ENCODE measurements around the gene IL4I1. TPM values are rescaled to one million over a fixed set of nuclear protein-coding genes. Genes with fewer than 3 reads are reported as not detected.

IL4I1 gene
- polyA plus RNA-seq, 3 donors = 5.6 to 7.6 (median 7.0) TPM

GRCh38 chr19:49927526-49928264 lies 31.0 kb upstream of the IL4I1 start:
- Histone ChIP-seq H3K9me3 (replicated peaks in 1 of 2; ENCODE audit: control insufficient read depth in 1 of 2, insufficient read depth in 1 of 2, low read length in 2 of 2) (no peaks in the 10 kb centered on the region), H2AFZ (ENCODE audit: insufficient read depth, low read depth, low read length, poor library complexity, severe bottlenecking) (no peak overlapping the region), H3K27me3 (ENCODE audit: control insufficient read depth in 2 of 2, insufficient read depth in 2 of 2, low read length in 2 of 2) (no peaks in the 10 kb centered on the region), H4K20me1 (ENCODE audit: insufficient read depth, low read length) (peaks cover 79% of the 10 kb centered on the region), H3K4me3 (replicated peaks in 1 of 3; ENCODE audit: low read depth in 2 of 3, low read length in 3 of 3) (peak overlapping the region in 1 of 3 experiments; percentile 91), H3K4me1 (ENCODE audit: control insufficient read depth in 1 of 2, insufficient read depth in 2 of 2, low read length in 2 of 2) (peaks cover 48 to 70% of the 10 kb centered on the region in 2 donors), H3K4me2 (replicated peaks; ENCODE audit: extremely low read depth, low read length, poor library complexity, severe bottlenecking) (peak overlapping the region; percentile 89), H3K27ac (ENCODE audit: low read depth in 1 of 2, low read length in 2 of 2) (peak overlapping the region; percentile 88 to 95), H3K79me2 (ENCODE audit: insufficient read depth, low read length) (peaks cover 54% of the 10 kb centered on the region), H3K36me3 (replicated peaks in 1 of 2; ENCODE audit: control insufficient read depth in 1 of 2, insufficient read depth in 2 of 2, low read length in 2 of 2) (peaks cover 36 to 61% of the 10 kb centered on the region in 2 donors), H3K9ac (ENCODE audit: insufficient read depth, low read length, poor library complexity, severe bottlenecking) (no peak overlapping the region)
- H3K4me3 Mint-ChIP-seq = peak overlapping the region; percentile 90 to 97
- intact Hi-C loops (cut with micrococcal nuclease) = loop anchor here (1.0 to 5.0 kb wide), 3 partner anchors 30 to 51 kb away; partner anchors contain the start of genes AKT1S1 (in 1 of the 2) and TBC1D17 (in 1 of the 2)
- TF ChIP-seq CTCF (IDR thresholded peaks at IDR 0.05) = no peak
- H3K9me3 Mint-ChIP-seq = peaks cover 0 to 4% (median 0%) of the 10 kb centered on the region in 7 donors
- WGBS (ENCODE audit: insufficient coverage) = 87% methylated on average over 10 of the region's 14 CpGs
- H3K27me3 Mint-ChIP-seq (ENCODE audit: low read depth in 3 of 3) = peaks cover 0 to 6% (median 0%) of the 10 kb centered on the region in 3 donors
- peaks cover 49 to 59% of the 10 kb centered on the region in 2 donors for H3K36me3 Mint-ChIP-seq
- DNase-seq = peak in 1 of 3 donors; percentile 4
- H3K27ac Mint-ChIP-seq = peak overlapping the region; percentile 93 to 100 (median 97)
- peaks cover 58% of the 10 kb centered on the region for H3K4me1 Mint-ChIP-seq

DNA sequence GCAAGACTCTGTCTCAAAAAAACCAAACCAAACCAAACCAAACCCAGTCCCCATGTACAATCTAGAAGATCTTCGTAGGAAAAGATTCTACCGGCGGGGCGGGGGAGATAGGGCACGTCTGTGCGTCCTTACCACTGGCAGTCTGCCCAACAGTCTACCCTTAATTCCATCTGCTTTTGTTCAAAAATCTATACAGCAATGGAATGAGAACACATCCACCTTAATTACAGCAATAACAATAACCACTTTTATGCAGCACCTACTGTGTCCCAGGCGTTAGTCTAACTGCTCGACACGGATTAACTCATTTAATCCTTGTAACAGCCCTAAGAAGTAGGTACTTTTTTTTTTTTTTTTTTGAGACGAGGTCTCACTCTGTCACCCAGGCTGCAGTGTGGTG lies 29.8 kb upstream of the IL4I1 start:
- peak overlapping the region in 4 of 7 donors; percentile 48 to 96 (median 74) for H3K27ac Mint-ChIP-seq
- peaks cover 48 to 65% of the 10 kb centered on the region in 2 donors for H3K36me3 Mint-ChIP-seq
- 100% methylated on average over 6 of the region's 10 CpGs for WGBS (ENCODE audit: insufficient coverage)
- TF ChIP-seq CTCF (IDR thresholded peaks at IDR 0.05) = no peak
- H3K4me1 Mint-ChIP-seq = peaks cover 66% of the 10 kb centered on the region
- intact Hi-C loops (cut with micrococcal nuclease) = loop anchor here in 1 of 2 donors (5.0 kb wide), 1 partner anchor 39 kb away; no protein-coding TSS in a partner anchor
- Histone ChIP-seq H3K79me2 (ENCODE audit: insufficient read depth, low read length) (peaks cover 65% of the 10 kb centered on the region), H3K4me1 (ENCODE audit: control insufficient read depth in 1 of 2, insufficient read depth in 2 of 2, low read length in 2 of 2) (peaks cover 50 to 80% of the 10 kb centered on the region in 2 donors), H3K27me3 (ENCODE audit: control insufficient read depth in 2 of 2, insufficient read depth in 2 of 2, low read length in 2 of 2) (no peaks in the 10 kb centered on the region), H3K4me3 (replicated peaks in 1 of 3; ENCODE audit: low read depth in 2 of 3, low read length in 3 of 3) (no peak overlapping the region), H4K20me1 (ENCODE audit: insufficient read depth, low read length) (peaks cover 82% of the 10 kb centered on the region), H3K4me2 (replicated peaks; ENCODE audit: extremely low read depth, low read length, poor library complexity, severe bottlenecking) (no peak overlapping the region), H3K9ac (ENCODE audit: insufficient read depth, low read length, poor library complexity, severe bottlenecking) (no peak overlapping the region), H3K27ac (ENCODE audit: low read depth in 1 of 2, low read length in 2 of 2) (peak overlapping the region in 1 of 2 donors; percentile 88), H2AFZ (ENCODE audit: insufficient read depth, low read depth, low read length, poor library complexity, severe bottlenecking) (no peak overlapping the region), H3K9me3 (replicated peaks in 1 of 2; ENCODE audit: control insufficient read depth in 1 of 2, insufficient read depth in 1 of 2, low read length in 2 of 2) (no peaks in the 10 kb centered on the region), H3K36me3 (replicated peaks in 1 of 2; ENCODE audit: control insufficient read depth in 1 of 2, insufficient read depth in 2 of 2, low read length in 2 of 2) (peaks cover 44 to 66% of the 10 kb centered on the region in 2 donors)
- peaks cover 0 to 4% (median 0%) of the 10 kb centered on the region in 7 donors for H3K9me3 Mint-ChIP-seq
- no peak overlapping the region for H3K4me3 Mint-ChIP-seq
- DNase-seq = no peak
- H3K27me3 Mint-ChIP-seq (ENCODE audit: low read depth in 3 of 3) = peaks cover 0 to 6% (median 0%) of the 10 kb centered on the region in 3 donors
